Endometrial microvascular endothelial cells (primary cell): ENCODE results near the gene INSYN2B. TPM values are rescaled to one million over a fixed set of nuclear protein-coding genes. Genes with fewer than 3 reads are reported as not detected.

Source experiments
- in situ Hi-C: cut with HindIII; loops from 2 replicates; pipeline ENCODE4 v1.10.0; 2017; ENCODE audit warnings: low sequenced_read_pairs, low pct_unique_long_range_greater_than_20kb; ENCODE audit errors: inconsistent ontology term
- total RNA-seq: library from RNA; depleted of rRNA; stranded (reverse); fragments of >200 nt; gene quantifications from one replicate; pipeline ENCODE4 v1.2.3, GENCODE V29; 2015; ENCODE audit errors: inconsistent ontology term

The INSYN2B gene
- total RNA-seq: 26.4 TPM

- in situ Hi-C loops: no loop called here
Observed at GRCh38 chr5:169980418-169981053, at the start of gene INSYN2B. TSS of gene INSYN2B (minus strand) at chr5:169980495. CDS start at chr5:169883898, 96,597 bp downstream.

- in situ Hi-C loops: no loop called here
Observed at GRCh38 chr5:170028124-170028523, 47.8 kb upstream of the INSYN2B start.

DNA sequence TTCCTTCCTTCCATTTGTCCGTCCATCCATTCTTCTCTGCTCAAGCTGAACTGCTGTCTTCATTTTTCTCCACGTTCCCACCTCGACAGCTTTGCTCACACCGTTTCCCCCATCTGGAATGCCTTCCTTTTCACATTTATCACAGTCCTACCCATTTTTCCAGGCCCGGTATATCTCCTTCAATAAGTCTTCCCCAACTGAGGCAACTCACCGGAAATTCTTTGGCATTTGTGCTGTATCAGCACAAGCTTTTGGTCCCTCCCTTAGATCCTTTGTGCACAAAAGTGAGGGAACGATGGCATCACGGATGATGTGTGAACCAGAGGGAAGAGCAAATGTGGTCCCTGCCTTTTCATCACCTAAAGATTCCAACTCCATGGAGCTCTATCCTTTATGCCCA is 45.6 kb upstream of the INSYN2B start:
- in situ Hi-C loops: no loop called here

- in situ Hi-C loops: no loop called here
Observed at GRCh38 chr5:170021506-170021905, 41.2 kb upstream of the INSYN2B start.

- in situ Hi-C loops: no loop called here
Observed at GRCh38 chr5:170020423-170020822, 40.1 kb upstream of the INSYN2B start.

DNA sequence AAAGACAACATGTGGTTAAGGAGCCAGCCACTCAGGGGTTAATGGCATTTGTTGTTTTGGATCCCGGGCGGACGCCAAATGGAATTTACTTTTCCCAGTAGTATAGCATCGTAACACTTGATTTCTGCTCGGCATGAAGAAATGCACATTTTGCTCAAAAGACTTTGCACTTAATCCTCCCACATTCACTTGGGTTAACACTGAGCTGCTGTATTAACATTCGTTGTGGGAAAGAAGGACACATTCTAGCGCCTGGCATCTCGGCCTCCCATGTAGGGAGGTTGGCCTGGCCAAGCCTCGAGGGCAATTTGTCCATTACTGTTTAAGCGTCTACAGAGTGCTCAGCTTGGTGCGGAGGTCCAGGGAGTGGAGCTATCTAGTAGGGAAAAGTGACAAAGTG is 32.3 kb upstream of the INSYN2B start:
- in situ Hi-C loops: no loop called here

DNA sequence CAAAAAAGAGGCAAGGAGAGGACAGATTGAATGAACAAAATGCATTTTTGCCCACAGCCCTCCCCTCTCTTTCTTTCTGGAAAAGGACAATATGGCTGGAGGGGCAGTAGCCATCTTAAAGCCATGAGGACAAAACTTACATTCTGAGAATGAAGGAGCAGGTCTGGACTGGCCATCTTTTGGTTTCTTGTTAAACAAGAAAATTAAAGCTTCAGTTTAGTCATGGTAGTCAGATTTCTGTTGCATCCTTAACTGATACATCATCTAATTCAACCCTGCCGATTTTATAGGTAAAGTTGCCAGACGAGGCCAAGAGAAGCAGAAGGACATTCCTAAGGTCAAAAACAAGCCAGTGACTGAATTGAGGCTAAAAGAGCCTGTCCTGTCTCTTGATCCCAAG is 31.5 kb upstream of the INSYN2B start:
- in situ Hi-C loops: no loop called here

- in situ Hi-C loops: no loop called here
Observed at GRCh38 chr5:170010595-170010994, 30.3 kb upstream of the INSYN2B start.

DNA sequence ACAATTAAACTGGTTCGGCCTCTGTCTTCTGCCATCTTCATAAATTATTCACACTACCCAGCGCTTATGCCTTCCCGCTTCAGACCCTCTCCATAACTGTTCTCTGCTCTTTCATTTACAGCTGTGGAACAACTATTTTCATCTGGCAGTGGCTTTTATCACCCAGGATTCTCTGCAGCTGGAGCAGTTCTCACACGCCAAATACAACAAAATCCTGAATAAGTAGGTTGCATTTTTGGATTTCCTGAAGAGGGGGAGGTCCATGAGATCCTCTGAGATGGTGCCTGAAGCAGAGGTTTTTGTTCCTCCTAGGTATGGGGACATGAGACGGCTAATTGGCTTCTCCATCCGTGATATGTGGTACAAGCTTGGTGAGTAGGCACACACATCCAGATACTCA is 28.1 kb upstream of the INSYN2B start:
- in situ Hi-C loops: no loop called here

DNA sequence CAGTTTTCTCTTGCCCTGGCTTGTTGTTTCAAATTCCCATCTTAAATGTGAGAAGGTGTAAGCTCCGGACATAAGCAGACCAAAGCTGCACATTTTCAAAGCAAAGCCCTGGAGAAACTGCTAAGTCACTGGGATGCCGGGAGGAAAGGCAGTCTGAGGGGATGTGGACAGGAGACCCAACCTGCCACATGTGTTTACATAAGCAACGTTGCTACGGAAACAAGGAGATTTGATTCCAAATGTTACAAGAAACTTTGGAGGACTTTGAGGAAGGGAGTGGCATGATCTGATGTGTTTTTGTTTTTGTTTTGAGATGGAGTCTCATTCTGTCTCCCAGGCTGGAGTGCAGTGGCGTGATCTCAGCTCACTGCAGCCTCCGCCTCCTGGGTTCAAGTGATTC is 25.7 kb upstream of the INSYN2B start:
- in situ Hi-C loops: no loop called here

DNA sequence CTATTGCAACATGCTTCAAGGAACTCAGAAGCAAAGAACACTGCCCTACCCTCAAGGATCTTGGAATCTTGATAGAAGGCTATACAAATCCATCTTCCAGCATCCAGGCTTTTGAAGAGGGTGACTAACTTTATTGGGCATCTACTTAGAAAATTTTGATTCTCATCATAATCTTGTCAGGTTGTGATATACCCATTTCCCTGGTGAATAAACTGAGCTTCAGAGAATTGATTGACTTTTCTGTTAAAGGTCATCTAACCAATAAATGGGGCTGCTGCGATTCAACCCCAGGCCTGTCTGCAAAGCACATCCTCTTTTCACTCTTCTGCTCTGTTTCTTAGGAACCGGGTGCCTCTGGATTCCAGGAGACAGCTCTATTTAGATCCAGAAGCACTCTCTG is 19.9 kb upstream of the INSYN2B start:
- in situ Hi-C loops: no loop called here

DNA sequence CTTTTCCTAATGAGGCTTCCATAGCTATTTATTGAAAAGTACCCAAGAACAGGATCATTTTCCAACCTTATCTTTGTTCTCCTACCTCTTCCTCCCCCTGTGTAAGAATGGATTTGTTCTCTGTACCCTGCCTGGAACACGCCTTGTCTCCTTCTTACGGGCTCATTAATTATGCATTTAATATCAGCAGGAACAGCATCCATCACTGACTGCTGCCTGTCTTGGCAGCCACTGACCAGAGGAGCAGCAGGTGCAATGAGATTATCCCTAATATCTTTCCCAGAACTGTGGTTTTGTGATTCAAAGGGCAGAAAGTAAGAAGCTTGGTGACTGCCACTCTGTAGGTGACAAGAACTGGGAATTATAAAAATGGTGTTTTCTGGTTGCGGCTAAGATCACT is 19.3 kb upstream of the INSYN2B start:
- in situ Hi-C loops: no loop called here

DNA sequence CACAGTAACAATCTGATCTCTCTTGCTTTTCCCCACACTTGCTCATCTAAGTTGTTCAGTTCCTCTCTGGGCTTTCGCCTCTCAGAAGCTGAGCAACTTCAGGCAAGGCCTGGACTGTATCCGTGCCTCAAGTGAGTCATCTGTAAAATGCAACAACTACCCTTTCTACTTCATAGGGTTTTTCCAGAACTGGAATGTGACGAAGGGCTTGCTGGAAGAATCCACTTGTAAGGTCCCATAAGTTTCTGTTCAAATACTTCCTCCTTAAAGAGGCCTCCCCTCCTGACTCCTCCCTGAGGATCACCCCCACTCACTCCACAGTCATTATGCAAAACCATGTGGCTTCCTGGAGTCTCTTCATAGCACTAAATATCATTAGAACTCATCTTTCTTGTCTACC is 17.5 kb upstream of the INSYN2B start:
- in situ Hi-C loops: no loop called here

- in situ Hi-C loops: no loop called here
Observed at GRCh38 chr5:169993485-169993790, 13.1 kb upstream of the INSYN2B start.

DNA sequence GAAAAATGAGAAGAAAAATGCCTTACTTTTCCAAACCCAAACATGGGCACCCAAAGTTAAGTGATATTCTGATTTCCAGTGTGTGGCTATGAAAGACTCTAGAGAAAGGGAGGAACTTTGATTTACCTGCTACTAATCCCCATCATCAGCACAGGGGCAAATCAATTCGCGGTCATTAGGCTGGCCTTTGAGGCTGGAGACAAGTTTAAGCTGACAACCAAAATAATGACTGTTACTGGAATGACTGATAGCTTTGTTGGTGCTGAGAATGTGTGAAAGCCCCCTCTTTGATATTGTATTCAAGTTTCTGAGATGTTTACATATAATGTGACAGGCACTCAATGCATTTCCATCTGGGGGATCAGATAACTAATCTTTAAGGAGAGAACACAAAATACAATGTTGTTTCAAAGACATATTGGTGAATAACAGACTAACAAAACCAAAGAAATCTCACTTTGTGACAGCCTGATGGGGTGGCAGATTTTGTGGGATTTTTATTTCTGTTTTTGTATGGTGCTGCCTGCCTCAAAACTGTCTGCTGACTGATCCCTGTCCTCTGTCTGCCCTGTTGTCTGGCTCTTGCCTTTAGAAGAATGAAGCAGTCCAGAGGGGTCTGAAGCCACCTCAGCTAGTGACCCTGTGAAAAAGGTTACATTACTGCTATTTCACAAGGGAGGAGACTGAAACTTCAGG is 12.6 kb upstream of the INSYN2B start:
- in situ Hi-C loops: no loop called here

DNA sequence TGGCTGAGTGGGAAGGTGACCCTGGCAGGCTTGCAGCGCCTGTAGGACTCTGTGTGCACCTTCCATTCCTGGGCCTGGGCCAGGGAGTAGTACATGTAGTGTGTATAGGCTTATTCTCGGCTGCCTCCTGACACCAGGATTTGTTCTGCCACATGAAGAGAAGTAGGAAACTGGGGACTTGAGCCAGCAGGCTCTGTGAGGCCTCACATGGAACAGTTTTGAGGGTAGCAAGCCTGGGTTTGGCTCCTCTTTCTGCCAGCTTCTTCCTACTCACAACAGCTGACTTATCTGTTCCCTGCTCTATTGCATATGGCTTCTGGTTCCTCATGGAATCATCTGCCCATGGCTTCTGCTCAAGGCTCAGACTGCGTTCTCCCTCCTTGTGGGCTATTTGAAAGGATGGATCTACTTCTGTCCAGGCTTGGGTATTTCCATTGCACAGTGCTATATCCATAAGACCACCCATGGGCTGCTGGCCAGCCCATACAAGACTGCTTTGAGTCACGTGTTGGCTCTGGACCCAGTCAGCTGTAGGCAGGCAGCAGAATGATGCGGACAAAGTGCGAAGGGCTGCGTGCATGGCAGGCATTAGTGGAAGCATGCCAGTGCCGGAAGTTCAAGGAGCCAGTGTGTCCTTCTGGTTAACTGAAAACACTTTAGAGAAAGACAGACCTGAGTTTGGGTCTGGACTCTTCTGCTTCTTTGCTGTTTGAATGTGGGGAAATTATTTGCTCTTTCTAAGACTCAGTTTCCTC is 11.0 kb upstream of the INSYN2B start:
- in situ Hi-C loops: no loop called here

DNA sequence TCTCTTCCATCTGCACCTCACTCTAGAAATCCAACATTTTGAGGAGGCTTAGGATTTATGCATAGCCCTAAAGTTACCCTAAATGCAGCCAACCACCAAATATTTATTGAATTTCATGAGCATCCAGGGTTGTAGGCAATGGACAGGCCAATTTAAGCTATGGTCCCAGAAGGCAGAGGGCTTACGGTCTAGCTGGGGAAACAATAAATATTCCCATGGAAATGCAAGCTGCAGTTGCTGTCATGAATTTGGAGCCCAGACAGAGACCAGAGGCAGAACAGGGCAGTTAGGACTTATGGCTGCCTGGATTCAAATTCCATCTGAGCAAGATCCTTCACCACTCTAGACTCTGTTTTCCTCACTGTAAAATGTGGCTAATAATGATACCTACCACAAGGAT is 9.1 kb upstream of the INSYN2B start:
- in situ Hi-C loops: no loop called here

DNA sequence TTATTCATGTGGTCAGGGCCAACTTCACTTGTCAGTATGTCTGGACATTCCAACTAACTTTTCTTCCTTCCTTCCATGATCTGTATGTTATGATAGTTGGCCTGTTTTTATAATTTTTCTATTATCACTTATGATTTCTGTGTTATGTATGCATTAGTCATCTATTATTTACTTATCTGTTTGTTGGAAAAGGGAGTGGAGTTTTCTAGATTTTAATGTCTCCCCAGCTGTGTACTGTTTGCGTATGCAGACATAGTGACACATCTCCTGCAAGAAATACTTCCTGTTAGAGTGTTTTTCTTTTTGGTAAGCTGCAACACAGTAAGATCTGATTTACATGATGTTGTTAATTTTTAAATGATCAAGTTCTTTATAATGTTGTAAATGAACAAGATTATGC is 8.7 kb upstream of the INSYN2B start:
- in situ Hi-C loops: no loop called here

- in situ Hi-C loops: no loop called here
Observed at GRCh38 chr5:169988206-169988605, 7.9 kb upstream of the INSYN2B start.

DNA sequence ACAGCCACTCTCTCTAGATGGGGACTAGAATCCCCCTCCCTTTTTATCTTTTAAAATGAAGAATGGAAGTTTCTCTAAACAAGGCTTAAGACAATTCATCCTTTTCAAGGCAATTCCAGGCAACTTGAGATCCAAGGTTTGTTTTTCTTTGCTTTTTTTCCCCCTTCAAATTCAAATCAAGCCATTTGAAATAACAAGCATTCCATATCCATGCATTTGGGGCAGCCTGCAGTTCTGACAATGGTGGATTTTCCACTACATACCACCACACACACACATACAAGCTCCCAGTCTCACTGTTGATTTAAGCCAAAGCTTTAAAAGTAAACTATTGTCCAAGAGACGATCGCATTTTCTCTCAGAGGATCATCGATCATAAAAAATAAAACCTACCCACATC is 424 bp downstream of the INSYN2B start:
- in situ Hi-C loops: no loop called here
